HG03575 (cell line): ENCODE results near the gene TMOD1.

ENCODE experiments used
- ATAC-seq: cut with Tn5 transposase; IDR thresholded peaks from one replicate; pipeline ENCODE4 v1.9.1; 2021; ENCODE audit not compliant: unreplicated experiment, insufficient number of reproducible peaks, low FRiP score; ENCODE audit errors: extremely low read depth

The TMOD1 gene

GRCh38 chr9:97534961-97535594 is 33.6 kb downstream of the TMOD1 start:
- no peak for ATAC-seq

GRCh38 chr9:97535771-97536170 is 34.3 kb downstream of the TMOD1 start:
- no peak for ATAC-seq

- ATAC-seq, result no peak
Measured at GRCh38 chr9:97536480-97536879, 35.0 kb downstream of the TMOD1 start.

GRCh38 chr9:97543561-97543960 is 42.1 kb downstream of the TMOD1 start:
- no peak for ATAC-seq

- ATAC-seq, result no peak
Measured at GRCh38 chr9:97545486-97545885, 44.0 kb downstream of the TMOD1 start.

GRCh38 chr9:97547098-97547829 is 45.8 kb downstream of the TMOD1 start:
- ATAC-seq, result no peak

GRCh38 chr9:97548379-97548778 is 46.9 kb downstream of the TMOD1 start:
- ATAC-seq, result no peak

- no peak for ATAC-seq
Measured at GRCh38 chr9:97548819-97549540, 47.5 kb downstream of the TMOD1 start.

- no peak for ATAC-seq
Measured at GRCh38 chr9:97550386-97550785, 48.9 kb downstream of the TMOD1 start.

- no peak for ATAC-seq
Measured at GRCh38 chr9:97551308-97551707, 49.8 kb downstream of the TMOD1 start.

GRCh38 chr9:97553141-97553540 is 51.7 kb downstream of the TMOD1 start:
- no peak for ATAC-seq

- no peak for ATAC-seq
Measured at GRCh38 chr9:97553841-97554240, 52.4 kb downstream of the TMOD1 start.

GRCh38 chr9:97554566-97555075 is 53.2 kb downstream of the TMOD1 start:
- no peak for ATAC-seq

- ATAC-seq, result no peak
Measured at GRCh38 chr9:97555164-97555563, 53.7 kb downstream of the TMOD1 start.

GRCh38 chr9:97556036-97556720 is 54.7 kb downstream of the TMOD1 start:
- ATAC-seq, result no peak

GRCh38 chr9:97556721-97557605 is 55.5 kb downstream of the TMOD1 start:
- no peak for ATAC-seq

GRCh38 chr9:97557606-97558095 is 56.2 kb downstream of the TMOD1 start:
- ATAC-seq, result no peak

- no peak for ATAC-seq
Measured at GRCh38 chr9:97558701-97559101, 57.2 kb downstream of the TMOD1 start.
